SK-N-MC (cell line): ENCODE results near the gene LTBP4.

ENCODE experiments used
- EZH2 ChIP-seq: fragments of 200-600 bp; sonication (generic); IDR thresholded peaks from one replicate; pipeline ENCODE4 v1.6.1; 2017; ENCODE audit warnings: antibody characterized with exemption
- POLR2AphosphoS5 ChIP-seq: IDR thresholded peaks from 2 replicates; pipeline ENCODE4 v1.6.1; 2012; ENCODE audit warnings: mild to moderate bottlenecking, low read depth, low read length, borderline replicate concordance

- no peak for TF ChIP-seq EZH2
- TF ChIP-seq POLR2AphosphoS5, result no peak
These were observed 32.0 kb downstream of the LTBP4 start for GRCh38 chr19:40633207-40633606.
